Endodermal cell (in vitro differentiated cells): ENCODE measurements around the gene STYK1. TPM values are rescaled to one million over a fixed set of nuclear protein-coding genes. Genes with fewer than 3 reads are reported as not detected.

Experiments
- DNase-seq: peaks from one replicate; pipeline ENCODE4 v3.0.0-alpha.2; 2017
- H3K27ac ChIP-seq: 2 replicates; pipeline ENCODE4 v1.5.1; 2013; ENCODE audit warnings: mild to moderate bottlenecking, low read depth, low read length, moderate library complexity
- H3K27me3 ChIP-seq: 2 replicates; pipeline ENCODE4 v1.6.1; 2013; ENCODE audit warnings: mild to moderate bottlenecking, low read length, moderate library complexity; ENCODE audit not compliant: insufficient read depth, control insufficient read depth, poor library complexity, severe bottlenecking
- H3K36me3 ChIP-seq: 2 replicates; pipeline ENCODE4 v1.7.0; 2013; ENCODE audit warnings: mild to moderate bottlenecking, low read length, moderate library complexity; ENCODE audit not compliant: control insufficient read depth, insufficient read depth
- H3K4me1 ChIP-seq: one replicate; pipeline ENCODE4 v1.7.0; 2013; ENCODE audit warnings: low read length; ENCODE audit not compliant: control insufficient read depth, insufficient read depth
- H3K4me3 ChIP-seq: 2 replicates; pipeline ENCODE4 v1.5.1; 2013; ENCODE audit warnings: mild to moderate bottlenecking, low read length, moderate library complexity
- H3K9ac ChIP-seq: 2 replicates; pipeline ENCODE4 v1.6.1; 2013; ENCODE audit warnings: mild to moderate bottlenecking, low read length, moderate library complexity; ENCODE audit not compliant: poor library complexity, severe bottlenecking; ENCODE audit errors: extremely low read depth
- H3K9me3 ChIP-seq: 2 replicates; pipeline ENCODE4 v1.6.1; 2013; ENCODE audit warnings: mild to moderate bottlenecking, low read length, moderate library complexity; ENCODE audit not compliant: control insufficient read depth
- H3K27ac Mint-ChIP-seq: 2 replicates; pipeline ENCODE4 v1.8.0; 2020; ENCODE audit warnings: mixed read lengths
- H3K27me3 Mint-ChIP-seq: 2 replicates; pipeline ENCODE4 v1.8.0; 2021; ENCODE audit warnings: mild to moderate bottlenecking, mixed read lengths; ENCODE audit not compliant: insufficient read depth
- H3K36me3 Mint-ChIP-seq: 2 replicates; pipeline ENCODE4 v1.8.0; 2020; ENCODE audit warnings: low read depth, mixed read lengths
- H3K4me1 Mint-ChIP-seq: 2 replicates; pipeline ENCODE4 v1.8.0; 2020; ENCODE audit warnings: mixed read lengths
- H3K4me3 Mint-ChIP-seq: 2 replicates; pipeline ENCODE4 v1.8.0; 2020; ENCODE audit warnings: mild to moderate bottlenecking, moderate library complexity, mixed read lengths
- H3K9me3 Mint-ChIP-seq: 2 replicates; pipeline ENCODE4 v1.8.0; 2020; ENCODE audit warnings: mild to moderate bottlenecking, mixed read lengths
- CTCF ChIP-seq: fragments of 200-600 bp; sonication (generic); conservative IDR thresholded peaks from 2 replicates; pipeline ENCODE4 v1.5.0; 2021; ENCODE audit warnings: antibody characterized with exemption, mild to moderate bottlenecking
- WGBS, 2 experiments: methylation state at CpG; one replicate each; pipeline versions ENCODE4 v1.1.5 to v1.1.7; 2013; ENCODE audit warnings: missing lambda C conversion rate in 2 of 2, mixed read lengths in 1 of 2; ENCODE audit not compliant: insufficient coverage in 1 of 2, insufficient read length in 1 of 2; 5-methylcytosine and 5-hydroxymethylcytosine counted together
- total RNA-seq, 2 donors: library from RNA; stranded (reverse); fragmentation: NEBNext Ultra II Directional in 1 of 2; extraction: Animal tissue kit (Norgen Biotek cat#: 25700) in 1 of 2; gene quantifications; 2 replicates in 1 of 2; 3 replicates in 1 of 2; pipeline ENCODE4 v1.2.1, GENCODE V29; 2021

STYK1 gene
- total RNA-seq, 2 donors from 2014 or later, result 3.3 to 4.5 TPM

- Mint-ChIP-seq H3K9me3 (no peaks in the 10 kb centered on the region), H3K4me3 (no peak overlapping the region), H3K27me3 (no peaks in the 10 kb centered on the region), H3K4me1 (no peaks in the 10 kb centered on the region), H3K36me3 (peaks cover 64% of the 10 kb centered on the region), H3K27ac (no peak overlapping the region)
- DNase-seq, result no peak
- no peaks in the 10 kb centered on the region for H3K27me3 ChIP-seq
- H3K9me3 ChIP-seq, result no peaks in the 10 kb centered on the region
- H3K4me3 ChIP-seq, result no peak overlapping the region
- WGBS, 2 experiments, result 87 to 95% methylated on average over 2 of the region's 2 CpGs
- no peak for TF ChIP-seq CTCF
- no peak overlapping the region for H3K9ac ChIP-seq
- peaks cover 62% of the 10 kb centered on the region for H3K36me3 ChIP-seq
- no peak overlapping the region for H3K27ac ChIP-seq
- H3K4me1 ChIP-seq, result no peaks in the 10 kb centered on the region
These were observed 23.3 kb upstream of the STYK1 start for GRCh38 chr12:10697156-10697555.

GRCh38 chr12:10690906-10691305, 17.1 kb upstream of the STYK1 start:
- 92 to 100% methylated on average over 1 to 2 of the region's 2 CpGs for WGBS, 2 experiments
- Mint-ChIP-seq H3K4me1 (no peaks in the 10 kb centered on the region), H3K9me3 (peaks cover 2% of the 10 kb centered on the region), H3K36me3 (peaks cover 8% of the 10 kb centered on the region), H3K4me3 (no peak overlapping the region), H3K27ac (no peak overlapping the region), H3K27me3 (no peaks in the 10 kb centered on the region)
- H3K27me3 ChIP-seq, result no peaks in the 10 kb centered on the region
- no peak overlapping the region for H3K9ac ChIP-seq
- H3K4me1 ChIP-seq, result no peaks in the 10 kb centered on the region
- DNase-seq, result no peak
- H3K27ac ChIP-seq, result no peak overlapping the region
- no peak for TF ChIP-seq CTCF
- no peak overlapping the region for H3K4me3 ChIP-seq
- peaks cover 8% of the 10 kb centered on the region for H3K36me3 ChIP-seq
- H3K9me3 ChIP-seq, result no peaks in the 10 kb centered on the region

GRCh38 chr12:10689146-10689545, 15.3 kb upstream of the STYK1 start:
- no peak overlapping the region for H3K4me3 Mint-ChIP-seq
- H3K36me3 Mint-ChIP-seq, result peaks cover 3% of the 10 kb centered on the region
- Histone ChIP-seq H3K9ac (no peak overlapping the region), H3K27me3 (no peaks in the 10 kb centered on the region), H3K27ac (no peak overlapping the region), H3K4me1 (no peaks in the 10 kb centered on the region), H3K36me3 (no peaks in the 10 kb centered on the region), H3K4me3 (no peak overlapping the region), H3K9me3 (no peaks in the 10 kb centered on the region)
- TF ChIP-seq CTCF, result no peak
- H3K27me3 Mint-ChIP-seq, result no peaks in the 10 kb centered on the region
- no peaks in the 10 kb centered on the region for H3K4me1 Mint-ChIP-seq
- H3K27ac Mint-ChIP-seq, result no peak overlapping the region
- no peak for DNase-seq
- peaks cover 2% of the 10 kb centered on the region for H3K9me3 Mint-ChIP-seq
- WGBS, 2 experiments, result 92 to 100% methylated on average over 1 to 2 of the region's 2 CpGs
